H1 (cell line): ENCODE data around the gene SPHK1. TPM values are rescaled to one million over a fixed set of nuclear protein-coding genes. Genes with fewer than 3 reads are reported as not detected.

ENCODE experiments used
- BRCA1 ChIP-seq: IDR thresholded peaks from 2 replicates; pipeline ENCODE4 v1.6.1; 2012; ENCODE audit warnings: low read depth, low read length, improper control_type of control experiment
- GABPA ChIP-seq: IDR thresholded peaks from 2 replicates; pipeline ENCODE4 v1.6.1; 2011; ENCODE audit warnings: mild to moderate bottlenecking, low read length, moderate library complexity, borderline replicate concordance; ENCODE audit not compliant: insufficient read depth
- HDAC2 ChIP-seq, 2 experiments: fragments of 300-600 bp in 1 of 2; sonication (generic) in 1 of 2; IDR thresholded peaks; 2 replicates each; pipeline ENCODE4 v1.6.1; 2011 to 2012; ENCODE audit warnings: low read depth in 2 of 2, low read length in 2 of 2, mild to moderate bottlenecking in 2 of 2, moderate library complexity in 2 of 2, borderline replicate concordance in 1 of 2, inconsistent platforms in 1 of 2
- POU5F1 ChIP-seq: IDR thresholded peaks from 2 replicates; pipeline ENCODE4 v1.6.1; 2011; ENCODE audit warnings: low read depth, mild to moderate bottlenecking, low read length, moderate library complexity
- RBBP5 ChIP-seq: IDR thresholded peaks from 2 replicates; pipeline ENCODE4 v1.7.1; 2012; ENCODE audit warnings: low read depth, mild to moderate bottlenecking, inconsistent platforms, low read length, moderate library complexity, borderline replicate concordance
- RXRA ChIP-seq: IDR thresholded peaks from 2 replicates; pipeline ENCODE4 v1.6.1; 2011; ENCODE audit warnings: low read depth, mild to moderate bottlenecking, low read length, moderate library complexity; ENCODE audit not compliant: insufficient read depth
- SP2 ChIP-seq: IDR thresholded peaks from 2 replicates; pipeline ENCODE4 v1.6.1; 2012; ENCODE audit warnings: mild to moderate bottlenecking, low read length, inconsistent platforms
- SUZ12 ChIP-seq: fragments of 200-600 bp; sonication (generic); IDR thresholded peaks from 2 replicates; pipeline ENCODE4 v1.6.1; 2012; ENCODE audit warnings: mild to moderate bottlenecking, inconsistent platforms, low read length, moderate library complexity, mixed read lengths
- TCF12 ChIP-seq: IDR thresholded peaks from 2 replicates; pipeline ENCODE4 v1.6.1; 2011; ENCODE audit warnings: low read depth, mild to moderate bottlenecking, low read length
- polyA plus RNA-seq, 7 experiments: library from polyadenylated mRNA; depleted of rRNA in 3 of 7; stranded (reverse) in 5 of 7; unstranded in 2 of 7; fragments of >200 nt in 5 of 7; fragments of 200-250 nt in 2 of 7; gene quantifications; 1 replicate in 5 of 7; 2 replicates in 1 of 7; 4 replicates in 1 of 7; pipeline versions ENCODE4 v1.2.1 to v1.2.3, GENCODE V29; 2011 to 2013; ENCODE audit warnings: missing spikeins in 2 of 7, mixed read lengths in 2 of 7
- total RNA-seq: library from RNA; stranded (reverse); fragmentation: NEBNext Ultra II Directional; extraction: Animal tissue kit (Norgen Biotek cat#: 25700); gene quantifications from 2 replicates; pipeline ENCODE4 v1.2.1, GENCODE V29; 2021
- TF ChIP-seq, protein P1 (sequence below): IDR thresholded peaks from 2 replicates; pipeline ENCODE4 v1.6.1; 2012; ENCODE audit warnings: inconsistent platforms
- TF ChIP-seq, protein P2 (sequence below): IDR thresholded peaks from 2 replicates; pipeline ENCODE4 v1.6.1; 2011; ENCODE audit warnings: low read depth, mild to moderate bottlenecking, low read length; ENCODE audit not compliant: insufficient read depth
- TF ChIP-seq, protein P3 (sequence below), 3 experiments: IDR thresholded peaks; 1 replicate in 2 of 3; 2 replicates in 1 of 3; pipeline versions ENCODE4 v1.5.1 to v1.6.1; 2011; ENCODE audit warnings: low read length in 3 of 3, mild to moderate bottlenecking in 3 of 3, inconsistent platforms in 2 of 3, low read depth in 1 of 3, moderate library complexity in 1 of 3; ENCODE audit not compliant: insufficient read depth in 1 of 3; ENCODE audit errors: control extremely low read depth in 1 of 3

The SPHK1 gene
- total and polyA plus RNA-seq, 2 of the 8 experiments (the other 6 are each of a cell fraction or from before 2014, with no cell fraction given), result 2.4 TPM

DNA sequence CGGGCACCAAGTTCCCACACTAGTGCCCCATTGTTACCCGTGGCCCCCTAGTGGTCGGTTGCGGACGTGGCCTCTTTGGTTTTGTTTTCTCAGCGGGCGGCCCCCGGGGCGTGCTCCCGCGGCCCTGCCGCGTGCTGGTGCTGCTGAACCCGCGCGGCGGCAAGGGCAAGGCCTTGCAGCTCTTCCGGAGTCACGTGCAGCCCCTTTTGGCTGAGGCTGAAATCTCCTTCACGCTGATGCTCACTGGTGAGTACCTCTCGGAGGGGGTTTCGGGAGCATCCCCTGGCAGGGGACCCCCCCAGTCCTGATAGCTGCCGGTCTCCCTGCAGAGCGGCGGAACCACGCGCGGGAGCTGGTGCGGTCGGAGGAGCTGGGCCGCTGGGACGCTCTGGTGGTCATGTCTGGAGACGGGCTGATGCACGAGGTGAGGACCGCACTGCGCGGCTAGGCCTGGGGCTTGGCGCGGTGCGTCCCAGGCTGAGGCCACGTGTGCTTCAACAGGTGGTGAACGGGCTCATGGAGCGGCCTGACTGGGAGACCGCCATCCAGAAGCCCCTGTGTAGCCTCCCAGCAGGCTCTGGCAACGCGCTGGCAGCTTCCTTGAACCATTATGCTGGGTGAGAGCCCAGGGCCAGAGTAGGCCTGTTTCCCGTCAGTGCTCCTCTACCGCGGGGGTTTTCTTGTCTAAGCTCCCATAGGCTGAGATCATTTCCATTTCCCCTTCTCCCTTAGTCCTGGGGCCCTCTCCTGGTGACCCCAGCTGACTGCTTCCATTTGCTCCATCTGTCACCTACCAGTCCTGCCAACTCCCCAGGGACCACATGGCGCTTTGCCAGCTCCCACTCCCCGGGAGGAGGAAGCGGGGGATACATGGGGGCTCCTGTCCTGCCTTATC, 1.7 kb downstream of the SPHK1 start (continued):
- TF ChIP-seq SUZ12 (no peak), GABPA (peak; percentile 66; the same call in 1 of the 2 replicates), SP2 (no peak), RBBP5 (0 out of 2 replicates have a peak, but pooled peaks have one; percentile 16), HDAC2 (IDR thresholded peaks at IDR 0.05; ENCODE audit: borderline replicate concordance in 1 of 2, low read depth in 2 of 2, low read length in 2 of 2) (peak; percentile 87 to 90), TCF12 (peak; percentile 67; the same call in 1 of the 2 replicates), BRCA1 (no peak), RXRA (0 out of 2 replicates have a peak, but pooled peaks have one; percentile 46), POU5F1 (no peak)
- TF ChIP-seq, protein P1, sequence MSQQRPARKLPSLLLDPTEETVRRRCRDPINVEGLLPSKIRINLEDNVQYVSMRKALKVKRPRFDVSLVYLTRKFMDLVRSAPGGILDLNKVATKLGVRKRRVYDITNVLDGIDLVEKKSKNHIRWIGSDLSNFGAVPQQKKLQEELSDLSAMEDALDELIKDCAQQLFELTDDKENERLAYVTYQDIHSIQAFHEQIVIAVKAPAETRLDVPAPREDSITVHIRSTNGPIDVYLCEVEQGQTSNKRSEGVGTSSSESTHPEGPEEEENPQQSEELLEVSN, result peak; percentile 99
- TF ChIP-seq, protein P2, sequence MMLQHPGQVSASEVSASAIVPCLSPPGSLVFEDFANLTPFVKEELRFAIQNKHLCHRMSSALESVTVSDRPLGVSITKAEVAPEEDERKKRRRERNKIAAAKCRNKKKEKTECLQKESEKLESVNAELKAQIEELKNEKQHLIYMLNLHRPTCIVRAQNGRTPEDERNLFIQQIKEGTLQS, result 0 out of 2 replicates have a peak, but pooled peaks have one; percentile 10
- TF ChIP-seq, protein P3, sequence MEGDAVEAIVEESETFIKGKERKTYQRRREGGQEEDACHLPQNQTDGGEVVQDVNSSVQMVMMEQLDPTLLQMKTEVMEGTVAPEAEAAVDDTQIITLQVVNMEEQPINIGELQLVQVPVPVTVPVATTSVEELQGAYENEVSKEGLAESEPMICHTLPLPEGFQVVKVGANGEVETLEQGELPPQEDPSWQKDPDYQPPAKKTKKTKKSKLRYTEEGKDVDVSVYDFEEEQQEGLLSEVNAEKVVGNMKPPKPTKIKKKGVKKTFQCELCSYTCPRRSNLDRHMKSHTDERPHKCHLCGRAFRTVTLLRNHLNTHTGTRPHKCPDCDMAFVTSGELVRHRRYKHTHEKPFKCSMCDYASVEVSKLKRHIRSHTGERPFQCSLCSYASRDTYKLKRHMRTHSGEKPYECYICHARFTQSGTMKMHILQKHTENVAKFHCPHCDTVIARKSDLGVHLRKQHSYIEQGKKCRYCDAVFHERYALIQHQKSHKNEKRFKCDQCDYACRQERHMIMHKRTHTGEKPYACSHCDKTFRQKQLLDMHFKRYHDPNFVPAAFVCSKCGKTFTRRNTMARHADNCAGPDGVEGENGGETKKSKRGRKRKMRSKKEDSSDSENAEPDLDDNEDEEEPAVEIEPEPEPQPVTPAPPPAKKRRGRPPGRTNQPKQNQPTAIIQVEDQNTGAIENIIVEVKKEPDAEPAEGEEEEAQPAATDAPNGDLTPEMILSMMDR (IDR thresholded peaks at IDR 0.05; ENCODE audit: control extremely low read depth in 1 of 3, insufficient read depth in 1 of 3, low read depth in 1 of 3, low read length in 3 of 3), result peak; percentile 76 to 82 (median 81)
